ENCODE data around the gene TRIM14. TPM values are rescaled to one million over a fixed set of nuclear protein-coding genes. Genes with fewer than 3 reads are reported as not detected.

Gene TRIM14
- total RNA-seq, 1 experiment from 2014 or later = 34.5 TPM

- ChIA-PET POLR2A (no interaction called here), CTCF (no interaction called here)
- H3K27me3 Mint-ChIP-seq (ENCODE audit: insufficient read depth, unreplicated experiment) = no peaks in the 10 kb centered on the region
- no TSS peak for BruUV-seq (replicated peaks)
- H3K9me3 Mint-ChIP-seq (ENCODE audit: unreplicated experiment) = no peaks in the 10 kb centered on the region
- H3K27ac Mint-ChIP-seq (ENCODE audit: unreplicated experiment) = no peak overlapping the region
- TF ChIP-seq CTCF (IDR thresholded peaks at IDR 0.05; ENCODE audit: insufficient read depth in 1 of 2, low read depth in 1 of 2, low read length in 1 of 2, severe bottlenecking in 1 of 2, unreplicated experiment in 1 of 2) = no peak
- no peak overlapping the region for H3K4me3 Mint-ChIP-seq (ENCODE audit: unreplicated experiment)
- Histone ChIP-seq H3K9me3 (no peaks in the 10 kb centered on the region), H3K4me3 (ENCODE audit: low read depth, low read length) (no peak overlapping the region), H3K4me1 (no peaks in the 10 kb centered on the region), H3K36me3 (ENCODE audit: control insufficient read depth, insufficient read depth, low read length) (no peaks in the 10 kb centered on the region), H3K27me3 (replicated peaks; ENCODE audit: control insufficient read depth, insufficient read depth, low read length) (no peaks in the 10 kb centered on the region)
- intact Hi-C loops (cut with micrococcal nuclease; ENCODE audit: unreplicated experiment) = no loop called here
- DNase-seq = no peak
- H3K36me3 Mint-ChIP-seq (ENCODE audit: insufficient read depth, unreplicated experiment) = no peaks in the 10 kb centered on the region
- no peaks in the 10 kb centered on the region for H3K4me1 Mint-ChIP-seq (ENCODE audit: low read depth, unreplicated experiment)
Measured at GRCh38 chr9:98050351-98050750, 68.7 kb downstream of the TRIM14 start.

DNA sequence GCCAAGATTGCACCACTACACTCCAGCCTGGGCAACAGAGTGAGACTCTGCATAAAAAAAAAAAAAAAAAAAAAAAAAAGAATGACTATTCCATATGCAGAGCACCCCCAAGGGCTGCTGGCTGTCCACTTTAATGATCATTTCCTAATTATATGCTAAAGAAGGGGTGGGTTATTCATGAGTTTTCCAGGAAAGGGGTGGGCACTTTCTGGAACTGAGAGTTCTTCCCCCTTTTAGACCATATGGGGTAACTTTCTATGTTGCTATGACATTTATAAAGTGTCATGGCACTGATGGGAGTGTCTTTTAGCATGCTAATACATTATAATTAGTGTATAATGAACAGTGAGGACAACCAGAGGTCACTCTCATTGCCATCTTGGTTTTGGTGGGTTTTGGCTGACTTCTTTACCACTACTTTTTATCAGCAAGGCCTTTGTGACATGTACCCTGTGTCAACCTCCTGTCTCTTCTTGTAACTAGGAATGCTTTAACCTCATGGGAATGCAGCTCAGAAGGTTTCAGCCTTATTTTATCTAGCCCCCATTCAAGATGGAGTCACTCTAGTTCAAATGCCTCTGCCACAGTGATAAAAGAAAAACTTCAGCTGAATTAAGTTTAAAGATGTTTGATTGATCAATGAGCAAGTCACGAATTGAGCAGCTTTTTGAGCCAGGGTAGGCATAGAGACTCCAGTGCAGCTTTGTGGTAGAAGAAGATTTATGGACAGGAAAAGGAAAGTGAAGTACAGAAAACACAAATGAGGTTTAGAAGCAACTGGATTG is 69.5 kb downstream of the TRIM14 start:
- Histone ChIP-seq H3K4me3 (ENCODE audit: low read depth, low read length) (no peak overlapping the region), H3K27me3 (replicated peaks; ENCODE audit: control insufficient read depth, insufficient read depth, low read length) (no peaks in the 10 kb centered on the region), H3K4me1 (no peaks in the 10 kb centered on the region), H3K9me3 (no peaks in the 10 kb centered on the region), H3K36me3 (ENCODE audit: control insufficient read depth, insufficient read depth, low read length) (no peaks in the 10 kb centered on the region)
- H3K9me3 Mint-ChIP-seq (ENCODE audit: unreplicated experiment) = no peaks in the 10 kb centered on the region
- no peaks in the 10 kb centered on the region for H3K27me3 Mint-ChIP-seq (ENCODE audit: insufficient read depth, unreplicated experiment)
- no peak overlapping the region for H3K27ac Mint-ChIP-seq (ENCODE audit: unreplicated experiment)
- POLR2A ChIA-PET = no interaction called here
- H3K4me3 Mint-ChIP-seq (ENCODE audit: unreplicated experiment) = no peak overlapping the region
- intact Hi-C loops (cut with micrococcal nuclease; ENCODE audit: unreplicated experiment) = no loop called here
- no peak for DNase-seq
- no TSS peak for BruUV-seq (replicated peaks)
- H3K4me1 Mint-ChIP-seq (ENCODE audit: low read depth, unreplicated experiment) = no peaks in the 10 kb centered on the region
- no peaks in the 10 kb centered on the region for H3K36me3 Mint-ChIP-seq (ENCODE audit: insufficient read depth, unreplicated experiment)
- CTCF ChIA-PET = no interaction called here
- TF ChIP-seq CTCF (IDR thresholded peaks at IDR 0.05; ENCODE audit: insufficient read depth in 1 of 2, low read depth in 1 of 2, low read length in 1 of 2, severe bottlenecking in 1 of 2, unreplicated experiment in 1 of 2) = no peak

DNA sequence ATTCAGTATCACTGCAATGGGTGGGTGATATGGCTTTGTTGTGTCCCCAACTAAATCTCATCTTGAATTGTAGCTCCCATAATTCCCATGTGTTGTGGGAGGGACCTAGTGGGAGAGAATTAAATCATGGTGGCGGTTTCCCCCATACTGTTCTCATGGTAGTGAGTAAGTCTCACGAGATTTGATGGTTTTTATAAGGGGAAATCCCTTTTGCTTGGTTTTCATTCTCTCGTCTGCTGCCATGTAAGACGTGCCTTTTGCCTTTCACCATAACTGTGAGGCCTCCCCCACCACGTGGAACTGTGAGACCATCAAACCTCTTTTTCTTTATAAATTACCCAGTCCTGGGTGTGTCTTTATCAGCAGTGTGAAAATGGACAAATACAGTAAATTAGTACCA is 72.0 kb downstream of the TRIM14 start:
- no TSS peak for BruUV-seq (replicated peaks)

More for the DNA sequence above, 72.0 kb downstream of the TRIM14 start:
- Histone ChIP-seq H3K4me1 (no peaks in the 10 kb centered on the region), H3K36me3 (ENCODE audit: control insufficient read depth, insufficient read depth, low read length) (no peaks in the 10 kb centered on the region), H3K9me3 (no peaks in the 10 kb centered on the region), H3K4me3 (ENCODE audit: low read depth, low read length) (no peak overlapping the region), H3K27me3 (replicated peaks; ENCODE audit: control insufficient read depth, insufficient read depth, low read length) (no peaks in the 10 kb centered on the region)
- DNase-seq = no peak
- POLR2A ChIA-PET = no interaction called here
- Mint-ChIP-seq H3K36me3 (ENCODE audit: insufficient read depth, unreplicated experiment) (no peaks in the 10 kb centered on the region), H3K4me3 (ENCODE audit: unreplicated experiment) (no peak overlapping the region), H3K4me1 (ENCODE audit: low read depth, unreplicated experiment) (no peaks in the 10 kb centered on the region), H3K27me3 (ENCODE audit: insufficient read depth, unreplicated experiment) (no peaks in the 10 kb centered on the region), H3K9me3 (ENCODE audit: unreplicated experiment) (no peaks in the 10 kb centered on the region), H3K27ac (ENCODE audit: unreplicated experiment) (no peak overlapping the region)
- intact Hi-C loops (cut with micrococcal nuclease; ENCODE audit: unreplicated experiment) = no loop called here
- CTCF ChIA-PET = no interaction called here
- TF ChIP-seq CTCF (IDR thresholded peaks at IDR 0.05; ENCODE audit: insufficient read depth in 1 of 2, low read depth in 1 of 2, low read length in 1 of 2, severe bottlenecking in 1 of 2, unreplicated experiment in 1 of 2) = no peak

All from Caco-2 (cell line).